Adipocyte (in vitro differentiated cells): ENCODE results near the gene MORC1.

Experiments
- DNase-seq: peaks from one replicate; pipeline ENCODE4 v3.0.0-alpha.2; 2015; ENCODE audit warnings: low read depth
- H3K27me3 ChIP-seq: replicated peaks from 2 replicates; pipeline ENCODE4 v1.7.0; 2013; ENCODE audit warnings: mild to moderate bottlenecking, low read length, moderate library complexity; ENCODE audit not compliant: control insufficient read depth, insufficient read depth
- H3K36me3 ChIP-seq: 2 replicates; pipeline ENCODE4 v1.7.0; 2013; ENCODE audit warnings: low read length, mild to moderate bottlenecking, moderate library complexity; ENCODE audit not compliant: control insufficient read depth, insufficient read depth, severe bottlenecking
- H3K4me1 ChIP-seq: 2 replicates; pipeline ENCODE4 v1.7.0; 2013; ENCODE audit warnings: mild to moderate bottlenecking, low read length, moderate library complexity; ENCODE audit not compliant: control insufficient read depth, insufficient read depth
- H3K4me3 ChIP-seq: 2 replicates; pipeline ENCODE4 v1.7.0; 2013; ENCODE audit warnings: mild to moderate bottlenecking, low read length, moderate library complexity
- H3K9ac ChIP-seq: 2 replicates; pipeline ENCODE4 v1.7.0; 2013; ENCODE audit warnings: mild to moderate bottlenecking, low read length, moderate library complexity
- H3K9me3 ChIP-seq: 2 replicates; pipeline ENCODE4 v1.7.0; 2013; ENCODE audit warnings: mild to moderate bottlenecking, low read length, moderate library complexity; ENCODE audit not compliant: control insufficient read depth

Gene MORC1

GRCh38 chr3:108970561-108970960 is 147.4 kb downstream of the MORC1 start:
- Histone ChIP-seq H3K36me3 (no peaks in the 10 kb centered on the region), H3K9ac (no peak overlapping the region), H3K9me3 (no peaks in the 10 kb centered on the region), H3K4me1 (no peaks in the 10 kb centered on the region), H3K4me3 (no peak overlapping the region), H3K27me3 (no peaks in the 10 kb centered on the region)
- DNase-seq: no peak

- Histone ChIP-seq H3K4me1 (no peaks in the 10 kb centered on the region), H3K36me3 (no peaks in the 10 kb centered on the region), H3K9ac (no peak overlapping the region), H3K4me3 (no peak overlapping the region), H3K27me3 (no peaks in the 10 kb centered on the region), H3K9me3 (no peaks in the 10 kb centered on the region)
- DNase-seq: no peak
Measured at GRCh38 chr3:108966773-108967172, 151.2 kb downstream of the MORC1 start.

- peaks cover 3% of the 10 kb centered on the region for H3K27me3 ChIP-seq
- no peak overlapping the region for H3K9ac ChIP-seq
- DNase-seq: no peak
- H3K9me3 ChIP-seq: no peaks in the 10 kb centered on the region
- H3K4me3 ChIP-seq: no peak overlapping the region
- H3K4me1 ChIP-seq: no peaks in the 10 kb centered on the region
- H3K36me3 ChIP-seq: no peaks in the 10 kb centered on the region
Measured at GRCh38 chr3:108959017-108959416, 158.9 kb downstream of the MORC1 start.

GRCh38 chr3:108953700-108954099 is 164.2 kb downstream of the MORC1 start, which contains the start of gene GUCA1C:
Gene GUCA1C (minus strand): TSS chr3:108953879. CDS start chr3:108953762, 117 bp downstream.
- H3K4me1 ChIP-seq: no peaks in the 10 kb centered on the region
- DNase-seq: no peak
- H3K27me3 ChIP-seq: peaks cover 8% of the 10 kb centered on the region
- H3K4me3 ChIP-seq: no peak within 1 kb of the TSS
- peaks cover 2% of the 10 kb centered on the region for H3K9me3 ChIP-seq
- H3K36me3 ChIP-seq: no peaks in the 10 kb centered on the region
- no peak within 1 kb of the TSS for H3K9ac ChIP-seq

GRCh38 chr3:108953210-108953609 is 164.7 kb downstream of the MORC1 start:
- no peak for DNase-seq
- Histone ChIP-seq H3K9ac (no peak overlapping the region), H3K4me3 (no peak overlapping the region)

GRCh38 chr3:108951820-108952501 is 166.0 kb downstream of the MORC1 start:
- no peaks in the 10 kb centered on the region for H3K4me1 ChIP-seq
- H3K27me3 ChIP-seq: peaks cover 8% of the 10 kb centered on the region
- H3K9ac ChIP-seq: no peak overlapping the region
- peaks cover 2% of the 10 kb centered on the region for H3K9me3 ChIP-seq
- no peaks in the 10 kb centered on the region for H3K36me3 ChIP-seq
- no peak overlapping the region for H3K4me3 ChIP-seq
- no peak for DNase-seq

More at GRCh38 chr3:108953210-108953609, 164.7 kb downstream of the MORC1 start:
- no peaks in the 10 kb centered on the region for H3K36me3 ChIP-seq
- H3K27me3 ChIP-seq: peaks cover 8% of the 10 kb centered on the region
- H3K9me3 ChIP-seq: peaks cover 2% of the 10 kb centered on the region
- H3K4me1 ChIP-seq: no peaks in the 10 kb centered on the region

GRCh38 chr3:108947855-108948254 is 170.1 kb downstream of the MORC1 start:
- H3K4me1 ChIP-seq: no peaks in the 10 kb centered on the region
- DNase-seq: no peak
- peaks cover 8% of the 10 kb centered on the region for H3K27me3 ChIP-seq
- H3K9ac ChIP-seq: no peak overlapping the region
- no peak overlapping the region for H3K4me3 ChIP-seq
- H3K9me3 ChIP-seq: peaks cover 2% of the 10 kb centered on the region
- no peaks in the 10 kb centered on the region for H3K36me3 ChIP-seq

- DNase-seq: no peak
Measured at GRCh38 chr3:108946292-108947285, 171.3 kb downstream of the MORC1 start.

GRCh38 chr3:108940568-108941263 is 177.2 kb downstream of the MORC1 start:
- no peak overlapping the region for H3K4me3 ChIP-seq
- H3K27me3 ChIP-seq: peaks cover 3% of the 10 kb centered on the region
- no peaks in the 10 kb centered on the region for H3K9me3 ChIP-seq
- H3K36me3 ChIP-seq: no peaks in the 10 kb centered on the region
- no peak for DNase-seq
- no peak overlapping the region for H3K9ac ChIP-seq
- no peaks in the 10 kb centered on the region for H3K4me1 ChIP-seq

More at GRCh38 chr3:108946292-108947285, 171.3 kb downstream of the MORC1 start:
- H3K4me3 ChIP-seq: no peak overlapping the region
- peaks cover 3% of the 10 kb centered on the region for H3K27me3 ChIP-seq
- H3K9ac ChIP-seq: no peak overlapping the region
- peaks cover 2% of the 10 kb centered on the region for H3K9me3 ChIP-seq
- H3K36me3 ChIP-seq: no peaks in the 10 kb centered on the region
- no peaks in the 10 kb centered on the region for H3K4me1 ChIP-seq

GRCh38 chr3:108940166-108940565 is 177.8 kb downstream of the MORC1 start:
- H3K9me3 ChIP-seq: no peaks in the 10 kb centered on the region
- H3K36me3 ChIP-seq: no peaks in the 10 kb centered on the region
- no peak for DNase-seq
- H3K4me1 ChIP-seq: no peaks in the 10 kb centered on the region
- H3K4me3 ChIP-seq: no peak overlapping the region
- no peak overlapping the region for H3K9ac ChIP-seq
- peaks cover 3% of the 10 kb centered on the region for H3K27me3 ChIP-seq
